Measurements from ENCODE around the gene FBXL15.

- no peak for TF ChIP-seq CTCF (IDR thresholded peaks at IDR 0.05)
- TF ChIP-seq USF2 (CRISPR knock-in tag; IDR thresholded peaks at IDR 0.05), result no peak
- TF ChIP-seq NR2C2 (CRISPR knock-in tag; IDR thresholded peaks at IDR 0.05), result no peak
- no peak for TF ChIP-seq ELF4 (CRISPR knock-in tag; IDR thresholded peaks at IDR 0.05; ENCODE audit: low read depth)
- TF ChIP-seq ESRRA (CRISPR knock-in tag; IDR thresholded peaks at IDR 0.05; ENCODE audit: borderline replicate concordance), result no peak
- no peak for TF ChIP-seq ETV6 (CRISPR knock-in tag; IDR thresholded peaks at IDR 0.05)
- no peak for TF ChIP-seq TEAD4 (CRISPR knock-in tag; IDR thresholded peaks at IDR 0.05)
- TF ChIP-seq FOXP4 (CRISPR knock-in tag; IDR thresholded peaks at IDR 0.05), result no peak
- no peak for TF ChIP-seq TCF7 (CRISPR knock-in tag; IDR thresholded peaks at IDR 0.05; ENCODE audit: low read depth)
Observed at GRCh38 chr10:102397222-102398171, 23.1 kb upstream of the FBXL15 start.

Measured in WTC11 (cell line).